Subcutaneous abdominal adipose tissue (tissue), 5 donors: Measurements from ENCODE around the gene PSMC3IP.
A peak's percentile ranks its signal among the peaks of the same experiment; 100 is the strongest.

Experiments
- H3K27ac ChIP-seq: one replicate; pipeline ENCODE4 v1.7.0; 2013; ENCODE audit warnings: low read depth, mild to moderate bottlenecking, inconsistent platforms, low read length, moderate library complexity
- H3K27me3 ChIP-seq, 5 donors: one replicate each; pipeline ENCODE4 v1.7.0; 2013; ENCODE audit warnings: low read length in 5 of 5, inconsistent platforms in 1 of 5; ENCODE audit not compliant: control insufficient read depth in 5 of 5, insufficient read depth in 4 of 5
- H3K36me3 ChIP-seq, 5 donors: one replicate each; pipeline ENCODE4 v1.7.0; 2013; ENCODE audit warnings: low read length in 5 of 5; ENCODE audit not compliant: control insufficient read depth in 5 of 5, insufficient read depth in 5 of 5
- H3K4me1 ChIP-seq, 5 donors: one replicate each; pipeline ENCODE4 v1.7.0; 2013; ENCODE audit warnings: low read length in 5 of 5, mild to moderate bottlenecking in 3 of 5, moderate library complexity in 1 of 5; ENCODE audit not compliant: control insufficient read depth in 5 of 5, insufficient read depth in 5 of 5
- H3K4me3 ChIP-seq, 5 donors: one replicate each; pipeline ENCODE4 v1.7.0; 2013; ENCODE audit warnings: low read length in 5 of 5, low read depth in 1 of 5
- H3K9ac ChIP-seq, 5 donors: one replicate each; pipeline ENCODE4 v1.7.0; 2013; ENCODE audit warnings: low read length in 5 of 5, mild to moderate bottlenecking in 4 of 5, moderate library complexity in 3 of 5
- H3K9me3 ChIP-seq, 5 donors: one replicate each; pipeline ENCODE4 v1.7.0; 2013; ENCODE audit warnings: low read length in 5 of 5; ENCODE audit not compliant: control insufficient read depth in 5 of 5
- donor health status: healthy.
- donor health status: healthy.
- donor health status: healthy.
- donor health status: healthy.
- donor health status: healthy.

PSMC3IP gene

GRCh38 chr17:42535155-42536047 is 42.1 kb downstream of the PSMC3IP start:
- Histone ChIP-seq H3K4me1 (peaks cover 7 to 39% (median 33%) of the 10 kb centered on the region in 5 donors), H3K9me3 (no peaks in the 10 kb centered on the region), H3K36me3 (peaks cover 0 to 25% (median 15%) of the 10 kb centered on the region in 5 donors), H3K27ac (peak overlapping the region; percentile 99), H3K9ac (peak overlapping the region; percentile 53 to 95 (median 83)), H3K27me3 (no peaks in the 10 kb centered on the region), H3K4me3 (peak overlapping the region; percentile 67 to 84 (median 78))

- H3K27ac ChIP-seq, result peak overlapping the region; percentile 54
- H3K4me1 ChIP-seq, result peaks cover 5 to 29% (median 26%) of the 10 kb centered on the region in 5 donors
- peak overlapping the region in 2 of 5 donors; percentile 20 to 68 for H3K9ac ChIP-seq
- peak overlapping the region; percentile 54 to 75 (median 67) for H3K4me3 ChIP-seq
- no peaks in the 10 kb centered on the region for H3K36me3 ChIP-seq
- H3K9me3 ChIP-seq, result no peaks in the 10 kb centered on the region
- H3K27me3 ChIP-seq, result no peaks in the 10 kb centered on the region
These were observed 45.8 kb downstream of the PSMC3IP start for GRCh38 chr17:42531455-42532354.

- peak overlapping the region; percentile 54 for H3K27ac ChIP-seq
These were observed 46.5 kb downstream of the PSMC3IP start for GRCh38 chr17:42530952-42531454.

DNA sequence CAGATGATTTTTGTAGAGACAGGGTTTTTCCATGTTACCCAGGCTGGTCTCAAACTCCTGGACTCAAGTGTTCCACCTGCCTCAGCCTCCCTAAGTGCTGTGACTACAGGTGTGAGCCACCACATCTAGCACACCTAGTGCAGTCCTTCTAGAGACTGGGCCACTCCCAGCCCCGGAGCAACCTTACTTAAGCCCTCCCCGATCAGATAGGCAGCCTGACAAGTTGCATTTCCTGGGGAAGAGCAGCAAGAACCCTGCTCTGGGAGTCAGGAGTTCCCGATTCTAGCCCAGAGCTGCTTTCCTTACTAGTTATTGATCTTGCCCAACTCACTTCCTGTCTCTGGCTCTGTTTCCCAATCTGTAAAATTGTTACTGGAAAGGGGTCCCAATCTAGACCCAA is 48.5 kb downstream of the PSMC3IP start:
- H3K9me3 ChIP-seq, result no peaks in the 10 kb centered on the region
- peaks cover 2 to 26% (median 18%) of the 10 kb centered on the region in 5 donors for H3K4me1 ChIP-seq
- H3K4me3 ChIP-seq, result no peak overlapping the region
- no peaks in the 10 kb centered on the region for H3K27me3 ChIP-seq
- no peak overlapping the region for H3K27ac ChIP-seq
- no peaks in the 10 kb centered on the region for H3K36me3 ChIP-seq
- no peak overlapping the region for H3K9ac ChIP-seq

More at GRCh38 chr17:42530952-42531454, 46.5 kb downstream of the PSMC3IP start:
- Histone ChIP-seq H3K27me3 (no peaks in the 10 kb centered on the region), H3K9me3 (no peaks in the 10 kb centered on the region), H3K4me3 (no peak overlapping the region), H3K4me1 (peaks cover 7 to 33% (median 26%) of the 10 kb centered on the region in 5 donors), H3K9ac (peak overlapping the region in 1 of 5 donors; percentile 20), H3K36me3 (no peaks in the 10 kb centered on the region)

- H3K27ac ChIP-seq, result no peak overlapping the region
- no peak overlapping the region for H3K4me3 ChIP-seq
- no peak overlapping the region for H3K9ac ChIP-seq
- no peaks in the 10 kb centered on the region for H3K36me3 ChIP-seq
- no peaks in the 10 kb centered on the region for H3K27me3 ChIP-seq
- peaks cover 2 to 33% (median 23%) of the 10 kb centered on the region in 5 donors for H3K4me1 ChIP-seq
- H3K9me3 ChIP-seq, result no peaks in the 10 kb centered on the region
These were observed 49.6 kb downstream of the PSMC3IP start for GRCh38 chr17:42527932-42528331.

GRCh38 chr17:42526031-42526444 is 51.5 kb downstream of the PSMC3IP start:
- H3K27ac ChIP-seq, result peak overlapping the region; percentile 60
- H3K27me3 ChIP-seq, result no peaks in the 10 kb centered on the region
- H3K4me3 ChIP-seq, result no peak overlapping the region
- H3K9me3 ChIP-seq, result no peaks in the 10 kb centered on the region
- H3K36me3 ChIP-seq, result peaks cover 0 to 13% (median 2%) of the 10 kb centered on the region in 5 donors
- H3K4me1 ChIP-seq, result peaks cover 18 to 43% (median 35%) of the 10 kb centered on the region in 5 donors
- H3K9ac ChIP-seq, result no peak overlapping the region

DNA sequence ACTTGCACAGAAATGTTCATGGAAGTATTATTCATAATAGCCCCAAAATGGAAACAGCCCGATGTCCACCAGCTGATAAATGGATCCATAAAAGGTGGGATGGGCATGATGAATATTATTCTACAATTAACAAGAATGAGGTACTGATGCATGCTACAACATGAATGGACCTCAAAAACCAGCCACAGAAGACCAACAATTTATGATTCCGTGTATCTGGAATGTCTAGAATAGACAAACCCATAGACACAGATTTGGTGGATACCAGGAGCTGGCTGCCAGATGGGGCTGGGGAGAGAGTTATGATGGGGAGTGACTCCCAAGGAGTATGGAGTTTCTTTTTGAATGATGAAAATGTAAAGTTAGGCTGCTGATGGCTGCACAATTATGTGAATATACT is 52.3 kb downstream of the PSMC3IP start:
- no peaks in the 10 kb centered on the region for H3K9me3 ChIP-seq
- no peaks in the 10 kb centered on the region for H3K27me3 ChIP-seq
- no peak overlapping the region for H3K9ac ChIP-seq
- no peak overlapping the region for H3K27ac ChIP-seq
- H3K4me3 ChIP-seq, result no peak overlapping the region
- peaks cover 24 to 51% (median 43%) of the 10 kb centered on the region in 5 donors for H3K4me1 ChIP-seq
- peaks cover 0 to 13% (median 2%) of the 10 kb centered on the region in 5 donors for H3K36me3 ChIP-seq

DNA sequence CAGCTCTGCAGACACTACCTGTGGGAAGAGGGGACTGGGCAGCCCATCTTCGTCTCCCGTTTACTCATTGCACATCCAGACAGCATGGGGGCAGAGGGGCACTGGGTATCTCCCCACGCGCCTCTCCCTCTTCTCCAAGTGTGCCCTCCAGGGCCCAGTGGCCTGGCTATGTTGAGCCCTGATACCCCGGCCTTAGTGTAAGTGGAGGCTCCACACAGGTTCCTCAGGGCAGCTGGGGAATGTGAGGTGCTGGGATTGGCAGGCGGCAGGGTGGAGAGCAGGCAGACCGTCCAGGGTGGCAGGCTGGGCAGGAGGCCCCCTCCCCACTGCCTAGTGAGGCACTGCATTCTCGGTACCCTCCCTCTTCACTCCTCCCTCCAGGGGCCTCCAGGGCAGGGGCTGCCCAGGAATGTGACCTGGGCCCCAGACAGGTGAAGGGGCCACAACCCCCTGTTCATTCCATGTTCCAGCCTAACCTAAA is 54.7 kb downstream of the PSMC3IP start:
- Histone ChIP-seq H3K4me1 (peaks cover 47 to 75% (median 67%) of the 10 kb centered on the region in 5 donors), H3K4me3 (no peak overlapping the region), H3K9ac (peak overlapping the region in 3 of 5 donors; percentile 42 to 56 (median 44))

More for the DNA sequence above, 54.7 kb downstream of the PSMC3IP start:
- no peaks in the 10 kb centered on the region for H3K27me3 ChIP-seq
- H3K36me3 ChIP-seq, result peaks cover 0 to 13% (median 2%) of the 10 kb centered on the region in 5 donors
- H3K27ac ChIP-seq, result peak overlapping the region; percentile 100
- no peaks in the 10 kb centered on the region for H3K9me3 ChIP-seq
